ENCODE measurements around the gene TINAGL1.

TINAGL1 gene

GRCh38 chr1:31614414-31615005, 38.2 kb downstream of the TINAGL1 start:
- no peak for FAIRE-seq

GRCh38 chr1:31615414-31615813, 39.1 kb downstream of the TINAGL1 start:
- FAIRE-seq: no peak

- FAIRE-seq: no peak
These were observed 39.6 kb downstream of the TINAGL1 start for GRCh38 chr1:31615939-31616338.

GRCh38 chr1:31617218-31617915, 41.1 kb downstream of the TINAGL1 start, which contains the start of gene HCRTR1:
TSS of gene HCRTR1 (plus strand) at chr1:31617689. CDS start at chr1:31619193, 1,504 bp downstream.
- no peak for FAIRE-seq

- no peak for FAIRE-seq
These were observed 41.8 kb downstream of the TINAGL1 start for GRCh38 chr1:31617916-31618746.

- no peak for FAIRE-seq
These were observed 42.9 kb downstream of the TINAGL1 start for GRCh38 chr1:31618916-31619846.

GRCh38 chr1:31620631-31621497, 44.5 kb downstream of the TINAGL1 start:
- FAIRE-seq: no peak

GRCh38 chr1:31621498-31621820, 45.1 kb downstream of the TINAGL1 start:
- FAIRE-seq: no peak

- FAIRE-seq: no peak
These were observed 45.8 kb downstream of the TINAGL1 start for GRCh38 chr1:31621847-31622730.

GRCh38 chr1:31623365-31623764, 47.0 kb downstream of the TINAGL1 start:
- no peak for FAIRE-seq

- FAIRE-seq: no peak
These were observed 48.0 kb downstream of the TINAGL1 start for GRCh38 chr1:31624309-31624708.

GRCh38 chr1:31624731-31625514, 48.6 kb downstream of the TINAGL1 start:
- no peak for FAIRE-seq

- no peak for FAIRE-seq
These were observed 49.4 kb downstream of the TINAGL1 start for GRCh38 chr1:31625561-31626222.

GRCh38 chr1:31626223-31627207, 50.2 kb downstream of the TINAGL1 start:
- FAIRE-seq: no peak

GRCh38 chr1:31627301-31627929, 51.1 kb downstream of the TINAGL1 start:
- FAIRE-seq: no peak

GRCh38 chr1:31627930-31628559, 51.7 kb downstream of the TINAGL1 start:
- FAIRE-seq: no peak
